Liver (tissue), 9 donors: Measurements from ENCODE around the gene DIPK1C. TPM values are rescaled to one million over a fixed set of nuclear protein-coding genes. Genes with fewer than 3 reads are reported as not detected.

Experiments used
- DNase-seq: peaks from one replicate; pipeline ENCODE4 v3.0.0-alpha.2; 2017; ENCODE audit warnings: low spot score
- H3K27ac ChIP-seq, 2 donors: one replicate each; pipeline ENCODE4 v1.7.0; 2013; ENCODE audit warnings: inconsistent platforms in 2 of 2, low read length in 2 of 2, control low read depth in 1 of 2, low read depth in 1 of 2, mild to moderate bottlenecking in 1 of 2
- H3K27me3 ChIP-seq, 4 donors: one replicate each; pipeline versions ENCODE4 v1.6.1 to v1.7.0; 2013; ENCODE audit warnings: low read length in 3 of 4, inconsistent platforms in 1 of 4, mild to moderate bottlenecking in 1 of 4, moderate library complexity in 1 of 4; ENCODE audit not compliant: control insufficient read depth in 4 of 4, insufficient read depth in 4 of 4
- H3K36me3 ChIP-seq, 4 donors: one replicate each; pipeline versions ENCODE4 v1.6.1 to v1.7.0; 2013; ENCODE audit warnings: low read length in 3 of 4, mild to moderate bottlenecking in 3 of 4, low read depth in 1 of 4, moderate library complexity in 1 of 4; ENCODE audit not compliant: control insufficient read depth in 4 of 4, insufficient read depth in 3 of 4
- H3K4me1 ChIP-seq, 4 donors: one replicate each; pipeline versions ENCODE4 v1.6.1 to v1.7.0; 2013; ENCODE audit warnings: low read length in 3 of 4, mild to moderate bottlenecking in 3 of 4, moderate library complexity in 1 of 4; ENCODE audit not compliant: control insufficient read depth in 4 of 4, insufficient read depth in 4 of 4
- H3K4me3 ChIP-seq, 3 donors: one replicate each; pipeline versions ENCODE4 v1.6.1 to v1.7.0; 2013; ENCODE audit warnings: low read length in 3 of 3, control low read depth in 1 of 3, low read depth in 1 of 3, mild to moderate bottlenecking in 1 of 3
- H3K9ac ChIP-seq, 2 donors: one replicate each; pipeline ENCODE4 v1.7.0; 2013; ENCODE audit warnings: low read length in 2 of 2, mild to moderate bottlenecking in 2 of 2, moderate library complexity in 2 of 2, control low read depth in 1 of 2, low read depth in 1 of 2
- H3K9me3 ChIP-seq, 4 donors: one replicate each; pipeline versions ENCODE4 v1.6.1 to v1.7.0; 2013; ENCODE audit warnings: low read length in 3 of 4; ENCODE audit not compliant: control insufficient read depth in 4 of 4
- ATF3 ChIP-seq: IDR thresholded peaks from 2 replicates; pipeline ENCODE4 v1.6.1; 2016; ENCODE audit warnings: antibody characterized with exemption
- EGR1 ChIP-seq, 2 donors: IDR thresholded peaks; 2 replicates each; pipeline ENCODE4 v1.6.1; 2016 to 2018; ENCODE audit warnings: antibody characterized with exemption in 2 of 2, low read depth in 2 of 2
- FOXA1 ChIP-seq: IDR thresholded peaks from 2 replicates; pipeline ENCODE4 v1.6.1; 2016; ENCODE audit warnings: antibody characterized with exemption
- FOXA2 ChIP-seq: IDR thresholded peaks from 2 replicates; pipeline ENCODE4 v1.6.1; 2016; ENCODE audit warnings: antibody characterized with exemption
- GABPA ChIP-seq, 2 donors: IDR thresholded peaks in 1 of 2; conservative IDR thresholded peaks in 1 of 2; 2 replicates each; pipeline ENCODE4 v1.6.1; 2016; ENCODE audit warnings: antibody characterized with exemption in 2 of 2, mild to moderate bottlenecking in 1 of 2, moderate library complexity in 1 of 2
- HNF4A ChIP-seq, 2 donors: conservative IDR thresholded peaks; 2 replicates each; pipeline ENCODE4 v1.6.1; 2016; ENCODE audit warnings: antibody characterized with exemption in 2 of 2, mild to moderate bottlenecking in 2 of 2
- HNF4G ChIP-seq: IDR thresholded peaks from 2 replicates; pipeline ENCODE4 v1.6.1; 2016; ENCODE audit warnings: antibody characterized with exemption
- JUND ChIP-seq, 2 donors: IDR thresholded peaks; 2 replicates each; pipeline ENCODE4 v1.6.1; 2016; ENCODE audit warnings: antibody characterized with exemption in 2 of 2
- MAX ChIP-seq: IDR thresholded peaks from 2 replicates; pipeline ENCODE4 v1.6.1; 2016; ENCODE audit warnings: antibody characterized with exemption
- NR2F2 ChIP-seq: IDR thresholded peaks from 2 replicates; pipeline ENCODE4 v1.6.1; 2016; ENCODE audit warnings: antibody characterized with exemption
- RAD21 ChIP-seq, 2 donors: IDR thresholded peaks; 2 replicates each; pipeline ENCODE4 v1.6.1; 2016; ENCODE audit warnings: antibody characterized with exemption in 2 of 2, mild to moderate bottlenecking in 2 of 2
- RXRA ChIP-seq, 2 donors: IDR thresholded peaks; 2 replicates each; pipeline ENCODE4 v1.6.1; 2017 to 2018; ENCODE audit warnings: antibody characterized with exemption in 2 of 2, mild to moderate bottlenecking in 1 of 2
- SP1 ChIP-seq: IDR thresholded peaks from 2 replicates; pipeline ENCODE4 v1.6.1; 2018; ENCODE audit warnings: antibody characterized with exemption, mild to moderate bottlenecking
- TAF1 ChIP-seq: conservative IDR thresholded peaks from 2 replicates; pipeline ENCODE4 v1.6.1; 2016; ENCODE audit warnings: antibody characterized with exemption, mild to moderate bottlenecking
- YY1 ChIP-seq: IDR thresholded peaks from 2 replicates; pipeline ENCODE4 v1.6.1; 2016; ENCODE audit warnings: antibody characterized with exemption, mild to moderate bottlenecking
- WGBS: extraction: QIAGEN DNeasy Blood & Tissue Kit; methylation state at CpG from one replicate; pipeline ENCODE4 v1.1.7; 2013; 5-methylcytosine and 5-hydroxymethylcytosine counted together
- polyA plus RNA-seq, 2 donors: library from polyadenylated mRNA; stranded (reverse) in 1 of 2; unstranded in 1 of 2; fragments of 200-250 nt in 1 of 2; fragments of >200 nt in 1 of 2; fragmentation: Nextera tagmentation in 1 of 2; extraction: Ambion mirVana in 1 of 2; gene quantifications; one replicate each; pipeline versions ENCODE4 v1.2.1 to v1.2.3, GENCODE V29; 2013 to 2015
- total RNA-seq, 2 donors: library from RNA; depleted of rRNA; stranded (reverse); fragments of >200 nt; gene quantifications; one replicate each; pipeline ENCODE4 v1.2.3, GENCODE V29; 2014
- TF ChIP-seq, protein P1 (sequence below): IDR thresholded peaks from 2 replicates; pipeline ENCODE4 v1.6.1; 2016; ENCODE audit warnings: antibody characterized with exemption, mild to moderate bottlenecking
- TF ChIP-seq, protein P2 (sequence below): IDR thresholded peaks from 2 replicates; pipeline ENCODE4 v1.6.1; 2016; ENCODE audit warnings: antibody characterized with exemption
- TF ChIP-seq, protein P3 (sequence below): fragments of 150-350 bp; IDR thresholded peaks from 2 replicates; pipeline ENCODE4 v1.5.1; 2017; ENCODE audit warnings: improper control_type of control experiment, low read depth, low read length; ENCODE audit not compliant: missing input control
- donor health status: healthy.
- donor health status: healthy.
- donor health status: healthy.
- donor health status: healthy.
- donor health status: healthy.

DIPK1C gene
- total and polyA plus RNA-seq, 4 donors = 0.06 to 0.19 (median 0.08) TPM; not detected in 1

DNA sequence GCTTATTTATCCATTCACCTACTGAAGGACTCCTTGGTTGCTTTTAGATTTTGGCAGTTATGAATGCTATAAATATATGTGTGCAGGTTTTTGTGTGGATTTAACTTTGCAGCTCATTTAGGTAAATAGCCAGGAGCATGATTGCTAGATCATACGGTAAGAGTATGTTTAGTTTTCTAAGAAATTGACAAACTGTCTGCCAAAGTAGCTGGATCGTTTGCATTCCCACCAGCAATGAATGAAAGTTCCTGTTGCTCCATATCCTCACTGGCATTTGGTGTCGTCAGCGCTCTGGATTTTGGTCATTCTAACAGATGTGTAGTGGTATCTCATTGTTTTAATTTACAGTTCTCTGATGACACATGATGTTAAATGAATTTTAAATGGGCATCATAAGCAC, 8.7 kb upstream of the DIPK1C start:
- Histone ChIP-seq H3K27ac (no peak overlapping the region), H3K27me3 (no peaks in the 10 kb centered on the region), H3K4me3 (no peak overlapping the region), H3K9me3 (no peaks in the 10 kb centered on the region), H3K4me1 (no peaks in the 10 kb centered on the region), H3K36me3 (no peaks in the 10 kb centered on the region), H3K9ac (no peak overlapping the region)
- TF ChIP-seq HNF4A (conservative IDR thresholded peaks at IDR 0.05) (no peak), YY1 (no peak), RAD21 (IDR thresholded peaks at IDR 0.05) (no peak), FOXA1 (no peak), EGR1 (IDR thresholded peaks at IDR 0.05; ENCODE audit: low read depth in 2 of 2) (no peak), RXRA (IDR thresholded peaks at IDR 0.05) (no peak), SP1 (no peak), JUND (IDR thresholded peaks at IDR 0.05) (no peak)
- TF ChIP-seq, protein P1, sequence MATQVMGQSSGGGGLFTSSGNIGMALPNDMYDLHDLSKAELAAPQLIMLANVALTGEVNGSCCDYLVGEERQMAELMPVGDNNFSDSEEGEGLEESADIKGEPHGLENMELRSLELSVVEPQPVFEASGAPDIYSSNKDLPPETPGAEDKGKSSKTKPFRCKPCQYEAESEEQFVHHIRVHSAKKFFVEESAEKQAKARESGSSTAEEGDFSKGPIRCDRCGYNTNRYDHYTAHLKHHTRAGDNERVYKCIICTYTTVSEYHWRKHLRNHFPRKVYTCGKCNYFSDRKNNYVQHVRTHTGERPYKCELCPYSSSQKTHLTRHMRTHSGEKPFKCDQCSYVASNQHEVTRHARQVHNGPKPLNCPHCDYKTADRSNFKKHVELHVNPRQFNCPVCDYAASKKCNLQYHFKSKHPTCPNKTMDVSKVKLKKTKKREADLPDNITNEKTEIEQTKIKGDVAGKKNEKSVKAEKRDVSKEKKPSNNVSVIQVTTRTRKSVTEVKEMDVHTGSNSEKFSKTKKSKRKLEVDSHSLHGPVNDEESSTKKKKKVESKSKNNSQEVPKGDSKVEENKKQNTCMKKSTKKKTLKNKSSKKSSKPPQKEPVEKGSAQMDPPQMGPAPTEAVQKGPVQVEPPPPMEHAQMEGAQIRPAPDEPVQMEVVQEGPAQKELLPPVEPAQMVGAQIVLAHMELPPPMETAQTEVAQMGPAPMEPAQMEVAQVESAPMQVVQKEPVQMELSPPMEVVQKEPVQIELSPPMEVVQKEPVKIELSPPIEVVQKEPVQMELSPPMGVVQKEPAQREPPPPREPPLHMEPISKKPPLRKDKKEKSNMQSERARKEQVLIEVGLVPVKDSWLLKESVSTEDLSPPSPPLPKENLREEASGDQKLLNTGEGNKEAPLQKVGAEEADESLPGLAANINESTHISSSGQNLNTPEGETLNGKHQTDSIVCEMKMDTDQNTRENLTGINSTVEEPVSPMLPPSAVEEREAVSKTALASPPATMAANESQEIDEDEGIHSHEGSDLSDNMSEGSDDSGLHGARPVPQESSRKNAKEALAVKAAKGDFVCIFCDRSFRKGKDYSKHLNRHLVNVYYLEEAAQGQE = no peak
- no peak for DNase-seq
- WGBS = 58% methylated on average over 4 of the region's 4 CpGs

DNA sequence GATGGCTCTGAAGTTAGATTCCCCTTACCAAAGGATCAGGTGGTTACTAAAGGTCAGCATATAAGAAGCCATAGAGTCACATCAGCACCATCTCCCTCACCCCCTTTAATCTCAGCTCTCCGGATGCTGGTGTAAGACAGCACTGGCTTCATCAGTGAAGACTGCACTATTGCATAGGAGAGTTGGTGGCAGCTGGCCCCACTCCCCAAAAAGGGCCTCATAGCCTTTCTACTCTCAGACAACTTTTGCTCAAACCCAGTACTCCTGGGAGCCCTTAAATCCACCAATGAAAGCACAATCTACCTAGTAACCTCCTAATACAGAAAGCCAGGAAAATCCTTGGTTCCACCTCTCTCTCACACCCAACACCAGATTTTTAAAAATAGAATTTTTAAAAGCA, 6.9 kb upstream of the DIPK1C start:
- Histone ChIP-seq H3K27ac (no peak overlapping the region), H3K9me3 (no peaks in the 10 kb centered on the region), H3K27me3 (no peaks in the 10 kb centered on the region), H3K4me3 (no peak overlapping the region), H3K36me3 (no peaks in the 10 kb centered on the region), H3K9ac (no peak overlapping the region), H3K4me1 (no peaks in the 10 kb centered on the region)
- WGBS = 98% methylated on average over 1 of the region's 1 CpG
- TF ChIP-seq HNF4A (conservative IDR thresholded peaks at IDR 0.05) (no peak), MAX (no peak), EGR1 (IDR thresholded peaks at IDR 0.05; ENCODE audit: low read depth in 2 of 2) (no peak), NR2F2 (no peak), HNF4G (no peak), GABPA (IDR thresholded peaks at IDR 0.05 in 1 of 2, conservative IDR thresholded peaks at IDR 0.05 in 1 of 2) (no peak), SP1 (no peak), RXRA (IDR thresholded peaks at IDR 0.05) (no peak), FOXA2 (no peak), YY1 (no peak), TAF1 (no peak), ATF3 (no peak), FOXA1 (no peak), RAD21 (IDR thresholded peaks at IDR 0.05) (no peak), JUND (IDR thresholded peaks at IDR 0.05) (no peak)
- TF ChIP-seq, protein P1 = no peak
- TF ChIP-seq, protein P2, sequence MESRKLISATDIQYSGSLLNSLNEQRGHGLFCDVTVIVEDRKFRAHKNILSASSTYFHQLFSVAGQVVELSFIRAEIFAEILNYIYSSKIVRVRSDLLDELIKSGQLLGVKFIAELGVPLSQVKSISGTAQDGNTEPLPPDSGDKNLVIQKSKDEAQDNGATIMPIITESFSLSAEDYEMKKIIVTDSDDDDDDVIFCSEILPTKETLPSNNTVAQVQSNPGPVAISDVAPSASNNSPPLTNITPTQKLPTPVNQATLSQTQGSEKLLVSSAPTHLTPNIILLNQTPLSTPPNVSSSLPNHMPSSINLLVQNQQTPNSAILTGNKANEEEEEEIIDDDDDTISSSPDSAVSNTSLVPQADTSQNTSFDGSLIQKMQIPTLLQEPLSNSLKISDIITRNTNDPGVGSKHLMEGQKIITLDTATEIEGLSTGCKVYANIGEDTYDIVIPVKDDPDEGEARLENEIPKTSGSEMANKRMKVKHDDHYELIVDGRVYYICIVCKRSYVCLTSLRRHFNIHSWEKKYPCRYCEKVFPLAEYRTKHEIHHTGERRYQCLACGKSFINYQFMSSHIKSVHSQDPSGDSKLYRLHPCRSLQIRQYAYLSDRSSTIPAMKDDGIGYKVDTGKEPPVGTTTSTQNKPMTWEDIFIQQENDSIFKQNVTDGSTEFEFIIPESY = no peak
- TF ChIP-seq, protein P3, sequence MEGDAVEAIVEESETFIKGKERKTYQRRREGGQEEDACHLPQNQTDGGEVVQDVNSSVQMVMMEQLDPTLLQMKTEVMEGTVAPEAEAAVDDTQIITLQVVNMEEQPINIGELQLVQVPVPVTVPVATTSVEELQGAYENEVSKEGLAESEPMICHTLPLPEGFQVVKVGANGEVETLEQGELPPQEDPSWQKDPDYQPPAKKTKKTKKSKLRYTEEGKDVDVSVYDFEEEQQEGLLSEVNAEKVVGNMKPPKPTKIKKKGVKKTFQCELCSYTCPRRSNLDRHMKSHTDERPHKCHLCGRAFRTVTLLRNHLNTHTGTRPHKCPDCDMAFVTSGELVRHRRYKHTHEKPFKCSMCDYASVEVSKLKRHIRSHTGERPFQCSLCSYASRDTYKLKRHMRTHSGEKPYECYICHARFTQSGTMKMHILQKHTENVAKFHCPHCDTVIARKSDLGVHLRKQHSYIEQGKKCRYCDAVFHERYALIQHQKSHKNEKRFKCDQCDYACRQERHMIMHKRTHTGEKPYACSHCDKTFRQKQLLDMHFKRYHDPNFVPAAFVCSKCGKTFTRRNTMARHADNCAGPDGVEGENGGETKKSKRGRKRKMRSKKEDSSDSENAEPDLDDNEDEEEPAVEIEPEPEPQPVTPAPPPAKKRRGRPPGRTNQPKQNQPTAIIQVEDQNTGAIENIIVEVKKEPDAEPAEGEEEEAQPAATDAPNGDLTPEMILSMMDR = no peak
- no peak for DNase-seq
